ENCODE measurements around the gene ZNF483.

DNA sequence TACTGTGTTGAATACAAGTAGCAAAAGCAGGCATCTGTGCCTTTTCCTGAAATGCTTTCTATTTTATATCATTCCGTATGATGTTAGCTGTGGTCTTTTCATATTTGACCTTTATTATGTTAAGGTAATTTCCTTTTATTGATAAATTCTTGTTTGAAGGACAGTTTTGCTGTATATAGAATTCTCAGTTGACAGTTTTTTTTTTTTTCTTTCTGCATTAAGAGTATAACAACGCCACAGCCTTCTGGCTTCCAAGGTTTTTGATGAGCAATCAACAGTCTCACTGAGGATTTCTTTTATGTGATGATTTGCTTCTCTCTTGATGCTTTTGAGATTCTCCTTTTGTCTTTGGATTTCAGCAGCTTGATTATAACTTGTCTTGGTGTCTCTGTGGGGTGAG lies 23.6 kb downstream of the ZNF483 start:
- no peak for TF ChIP-seq POLR2A (IDR thresholded peaks at IDR 0.05; ENCODE audit: low read depth, low read length)
- no peak for TF ChIP-seq POLR2AphosphoS5 (IDR thresholded peaks at IDR 0.05; ENCODE audit: low read depth, low read length)
- no peak for TF ChIP-seq SPI1 (IDR thresholded peaks at IDR 0.05; ENCODE audit: low read depth, low read length)
- no peak for TF ChIP-seq TAF1 (IDR thresholded peaks at IDR 0.05; ENCODE audit: low read depth, low read length)

Measured in GM12891 (cell line).